Neural cell (in vitro differentiated cells): Measurements from ENCODE around the gene ABCC8.

Source experiments
- CTCF ChIP-seq: fragments of 450-650 bp; IDR thresholded peaks from 2 replicates; pipeline ENCODE4 v1.5.1; 2014; ENCODE audit warnings: antibody characterized with exemption, mild to moderate bottlenecking, moderate library complexity; ENCODE audit not compliant: poor library complexity, severe bottlenecking
- EP300 ChIP-seq: fragments of 450-650 bp; conservative IDR thresholded peaks from 2 replicates; pipeline ENCODE4 v1.6.1; 2014; ENCODE audit warnings: antibody characterized with exemption, mild to moderate bottlenecking, moderate library complexity; ENCODE audit not compliant: poor library complexity, severe bottlenecking
- EZH2 ChIP-seq: fragments of 200-600, 300-800 bp; shearing (Covaris generic), sonication (generic); IDR thresholded peaks from 2 replicates; pipeline ENCODE4 v1.6.1; 2014; ENCODE audit warnings: antibody characterized with exemption, low read length, borderline replicate concordance, mild to moderate bottlenecking; ENCODE audit not compliant: insufficient read depth, poor library complexity, severe bottlenecking
- POLR2AphosphoS5 ChIP-seq: IDR thresholded peaks from 2 replicates; pipeline ENCODE4 v1.6.1; 2012
- RAD21 ChIP-seq: fragments of 450-650 bp; conservative IDR thresholded peaks from 2 replicates; pipeline ENCODE4 v1.6.1; 2014; ENCODE audit warnings: antibody characterized with exemption, mild to moderate bottlenecking, moderate library complexity

- no peak for TF ChIP-seq EP300
- TF ChIP-seq POLR2AphosphoS5, result no peak
- TF ChIP-seq CTCF, result no peak
- TF ChIP-seq RAD21, result no peak
- TF ChIP-seq EZH2, result no peak
These were observed 65.2 kb downstream of the ABCC8 start for GRCh38 chr11:17411418-17411817.
